ENCODE data around the gene WWOX.

- TF ChIP-seq JUN (IDR thresholded peaks at IDR 0.05; ENCODE audit: borderline replicate concordance, insufficient read depth, insufficient read length, low read depth): no peak
- no peak for TF ChIP-seq CTCF (IDR thresholded peaks at IDR 0.05; ENCODE audit: extremely low read depth in 1 of 2, insufficient read depth in 1 of 2, low read depth in 1 of 2, low read length in 2 of 2)
- no peak for TF ChIP-seq POLR2AphosphoS5 (IDR thresholded peaks at IDR 0.05; ENCODE audit: insufficient read depth, low read depth, low read length)
- TF ChIP-seq MAX (IDR thresholded peaks at IDR 0.05; ENCODE audit: insufficient read depth, insufficient read length): no peak
- no peak for TF ChIP-seq POLR2A (IDR thresholded peaks at IDR 0.05; ENCODE audit: low read depth, low read length)
Measured at GRCh38 chr16:78385086-78385805, 285.8 kb downstream of the WWOX start.
